ENCODE data around the gene EP400.

DNA sequence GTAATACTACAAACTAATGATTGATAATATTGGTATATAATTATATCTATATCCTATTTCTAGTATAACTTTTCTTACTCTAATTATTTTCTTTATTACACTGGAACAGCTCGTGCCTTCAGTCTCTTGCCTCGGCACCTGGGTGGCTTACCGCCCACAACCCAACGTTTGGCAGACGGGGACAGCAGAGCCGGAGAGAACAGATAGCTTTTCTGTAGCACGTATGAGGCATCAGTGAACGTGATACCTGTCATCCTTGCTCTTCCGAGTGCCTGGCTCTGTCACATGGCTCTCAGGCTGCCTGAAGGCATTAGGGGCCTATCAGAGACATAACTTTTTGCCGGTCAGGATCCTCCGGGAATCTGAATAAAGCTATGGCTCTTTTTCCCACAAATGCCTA lies 15.2 kb upstream of the EP400 start:
- TF ChIP-seq, protein P1, sequence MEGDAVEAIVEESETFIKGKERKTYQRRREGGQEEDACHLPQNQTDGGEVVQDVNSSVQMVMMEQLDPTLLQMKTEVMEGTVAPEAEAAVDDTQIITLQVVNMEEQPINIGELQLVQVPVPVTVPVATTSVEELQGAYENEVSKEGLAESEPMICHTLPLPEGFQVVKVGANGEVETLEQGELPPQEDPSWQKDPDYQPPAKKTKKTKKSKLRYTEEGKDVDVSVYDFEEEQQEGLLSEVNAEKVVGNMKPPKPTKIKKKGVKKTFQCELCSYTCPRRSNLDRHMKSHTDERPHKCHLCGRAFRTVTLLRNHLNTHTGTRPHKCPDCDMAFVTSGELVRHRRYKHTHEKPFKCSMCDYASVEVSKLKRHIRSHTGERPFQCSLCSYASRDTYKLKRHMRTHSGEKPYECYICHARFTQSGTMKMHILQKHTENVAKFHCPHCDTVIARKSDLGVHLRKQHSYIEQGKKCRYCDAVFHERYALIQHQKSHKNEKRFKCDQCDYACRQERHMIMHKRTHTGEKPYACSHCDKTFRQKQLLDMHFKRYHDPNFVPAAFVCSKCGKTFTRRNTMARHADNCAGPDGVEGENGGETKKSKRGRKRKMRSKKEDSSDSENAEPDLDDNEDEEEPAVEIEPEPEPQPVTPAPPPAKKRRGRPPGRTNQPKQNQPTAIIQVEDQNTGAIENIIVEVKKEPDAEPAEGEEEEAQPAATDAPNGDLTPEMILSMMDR (conservative IDR thresholded peaks at IDR 0.05; ENCODE audit: low read depth, low read length), result no peak
- TF ChIP-seq CEBPB (IDR thresholded peaks at IDR 0.05; ENCODE audit: low read depth, low read length) (no peak), POLR2A (IDR thresholded peaks at IDR 0.05; ENCODE audit: low read depth, low read length) (no peak), MAZ (IDR thresholded peaks at IDR 0.05; ENCODE audit: borderline replicate concordance, low read depth, low read length) (no peak), SMC3 (IDR thresholded peaks at IDR 0.05; ENCODE audit: low read depth, low read length) (no peak), NFE2L2 (IDR thresholded peaks at IDR 0.05; ENCODE audit: low read depth, low read length) (no peak), RCOR1 (IDR thresholded peaks at IDR 0.05; ENCODE audit: insufficient replicate concordance, low read length) (no peak), RAD21 (IDR thresholded peaks at IDR 0.05; ENCODE audit: low read length) (no peak), RFX5 (IDR thresholded peaks at IDR 0.05; ENCODE audit: low read depth, low read length) (no peak), MAFK (IDR thresholded peaks at IDR 0.05; ENCODE audit: low read depth, low read length) (no peak), CHD1 (IDR thresholded peaks at IDR 0.05; ENCODE audit: low read depth, low read length) (no peak)
- TF ChIP-seq, protein P2, sequence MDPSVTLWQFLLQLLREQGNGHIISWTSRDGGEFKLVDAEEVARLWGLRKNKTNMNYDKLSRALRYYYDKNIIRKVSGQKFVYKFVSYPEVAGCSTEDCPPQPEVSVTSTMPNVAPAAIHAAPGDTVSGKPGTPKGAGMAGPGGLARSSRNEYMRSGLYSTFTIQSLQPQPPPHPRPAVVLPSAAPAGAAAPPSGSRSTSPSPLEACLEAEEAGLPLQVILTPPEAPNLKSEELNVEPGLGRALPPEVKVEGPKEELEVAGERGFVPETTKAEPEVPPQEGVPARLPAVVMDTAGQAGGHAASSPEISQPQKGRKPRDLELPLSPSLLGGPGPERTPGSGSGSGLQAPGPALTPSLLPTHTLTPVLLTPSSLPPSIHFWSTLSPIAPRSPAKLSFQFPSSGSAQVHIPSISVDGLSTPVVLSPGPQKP (IDR thresholded peaks at IDR 0.05; ENCODE audit: borderline replicate concordance, low read depth, low read length), result no peak
- TF ChIP-seq, protein P3, sequence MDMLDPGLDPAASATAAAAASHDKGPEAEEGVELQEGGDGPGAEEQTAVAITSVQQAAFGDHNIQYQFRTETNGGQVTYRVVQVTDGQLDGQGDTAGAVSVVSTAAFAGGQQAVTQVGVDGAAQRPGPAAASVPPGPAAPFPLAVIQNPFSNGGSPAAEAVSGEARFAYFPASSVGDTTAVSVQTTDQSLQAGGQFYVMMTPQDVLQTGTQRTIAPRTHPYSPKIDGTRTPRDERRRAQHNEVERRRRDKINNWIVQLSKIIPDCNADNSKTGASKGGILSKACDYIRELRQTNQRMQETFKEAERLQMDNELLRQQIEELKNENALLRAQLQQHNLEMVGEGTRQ (IDR thresholded peaks at IDR 0.05; ENCODE audit: low read depth, low read length), result no peak
